HepG2 (cell line): Measurements from ENCODE around the gene GIMAP4. TPM values are rescaled to one million over a fixed set of nuclear protein-coding genes. Genes with fewer than 3 reads are reported as not detected.

Source experiments
- ATAC-seq: fragments of 200-7000 bp; cut with Tn5 transposase; 3 replicates; pipeline ENCODE4 v1.9.1; 2020; ENCODE audit warnings: mild to moderate bottlenecking, moderate library complexity
- BruUV-seq: library from RNA; stranded (reverse); fragments of 400-500 nt; replicated peaks from 2 replicates; lab custom pipeline; 2021; lab: Mats Ljungman, UMichigan
- CTCF ChIA-PET: fragments of 300-600 bp; formaldehyde crosslinking; extraction: SDS; loops from one replicate; lab custom pipeline; 2021; ENCODE audit warnings: low total read pairs, inconsistent platforms, low intra/inter-chr PET ratio; lab: Yijun Ruan, JAX
- POLR2A ChIA-PET: fragments of 350-600 bp; sonication (Branson Sonifier 250); formaldehyde crosslinking; loops from one replicate; lab custom pipeline; 2020; ENCODE audit warnings: antibody characterized with exemption, inconsistent platforms; lab: Yijun Ruan, JAX
- DNase-seq: peaks from one replicate; pipeline ENCODE4 v3.0.0-alpha.2; 2015; ENCODE audit warnings: low spot score
- FAIRE-seq: peaks from 3 replicates; lab custom pipeline; 2011; peaks lifted over from hg19 to GRCh38; lab: Jason Lieb, UNC
- H2AFZ ChIP-seq: one replicate; pipeline ENCODE4 v1.6.1; 2011; ENCODE audit warnings: low read length, inconsistent platforms
- H3K27ac ChIP-seq: fragments of 300-600 bp; 3 replicates; pipeline ENCODE4 v1.8.0; 2011; ENCODE audit warnings: mixed run types, mild to moderate bottlenecking, mixed read lengths, low read length, inconsistent platforms; ENCODE audit not compliant: insufficient read depth; ENCODE audit errors: extremely low read length
- H3K27me3 ChIP-seq, 2 experiments: fragments of 200-600 bp in 1 of 2; 2 replicates in 1 of 2; 3 replicates in 1 of 2; pipeline versions ENCODE4 v1.6.0 to v1.8.0; 2011; ENCODE audit warnings: low read length in 2 of 2, mild to moderate bottlenecking in 2 of 2, moderate library complexity in 2 of 2, inconsistent platforms in 1 of 2; ENCODE audit not compliant: insufficient read depth in 2 of 2, control insufficient read depth in 1 of 2
- H3K36me3 ChIP-seq, 2 experiments: fragments of 200-600 bp in 1 of 2; replicated peaks in 1 of 2; 2 replicates in 1 of 2; 3 replicates in 1 of 2; pipeline versions ENCODE4 v1.5.1 to v1.8.0; 2011; ENCODE audit warnings: low read length in 2 of 2, inconsistent platforms in 1 of 2; ENCODE audit not compliant: insufficient read depth in 2 of 2, control insufficient read depth in 1 of 2
- H3K4me1 ChIP-seq: 2 replicates; pipeline ENCODE4 v1.5.1; 2012; ENCODE audit warnings: low read length, inconsistent platforms; ENCODE audit not compliant: insufficient read depth
- H3K4me2 ChIP-seq: 2 replicates; pipeline ENCODE4 v1.6.0; 2011; ENCODE audit warnings: low read depth, low read length, inconsistent platforms
- H3K4me3 ChIP-seq, 3 experiments: fragments of 200-600 bp in 1 of 3; sonication (generic), shearing (Covaris generic) in 1 of 3; replicated peaks in 1 of 3; 2 replicates each; pipeline ENCODE4 v1.5.1; 2011 to 2016; ENCODE audit warnings: low read length in 3 of 3, inconsistent platforms in 2 of 3, low read depth in 2 of 3, mild to moderate bottlenecking in 2 of 3, control low read depth in 1 of 3, mixed read lengths in 1 of 3; ENCODE audit not compliant: insufficient read depth in 1 of 3
- H3K79me2 ChIP-seq: one replicate; pipeline ENCODE4 v1.6.1; 2011; ENCODE audit warnings: low read length, inconsistent platforms; ENCODE audit not compliant: insufficient read depth
- H3K9ac ChIP-seq: 2 replicates; pipeline ENCODE4 v1.6.0; 2011; ENCODE audit warnings: mild to moderate bottlenecking, low read depth, low read length, inconsistent platforms; ENCODE audit not compliant: insufficient read depth
- H3K9me3 ChIP-seq: 2 replicates; pipeline ENCODE4 v1.5.1; 2012; ENCODE audit warnings: mild to moderate bottlenecking, low read length
- H4K20me1 ChIP-seq: 2 replicates; pipeline ENCODE4 v1.6.0; 2011; ENCODE audit warnings: inconsistent platforms, mild to moderate bottlenecking, low read length, moderate library complexity; ENCODE audit not compliant: insufficient read depth
- DNMT1 ChIP-seq: sonication (generic); formaldehyde crosslinking; IDR thresholded peaks from 2 replicates; pipeline ENCODE4 v1.5.1; 2020; ENCODE audit warnings: mild to moderate bottlenecking, missing genetic modification reagents
- GZF1 ChIP-seq: sonication (generic); formaldehyde crosslinking; IDR thresholded peaks from 2 replicates; pipeline ENCODE4 v1.5.1; 2020; ENCODE audit warnings: mild to moderate bottlenecking, missing genetic modification reagents
- KMT2B ChIP-seq: IDR thresholded peaks from 2 replicates; pipeline ENCODE4 v1.6.1; 2016; ENCODE audit warnings: missing genetic modification reagents, missing compliant biosample characterization
- RELA ChIP-seq: sonication (generic); formaldehyde crosslinking; IDR thresholded peaks from 2 replicates; pipeline ENCODE4 v1.4.0; 2020; ENCODE audit warnings: missing genetic modification reagents
- SRSF4 ChIP-seq: fragments of 200-400 bp; formaldehyde crosslinking; IDR thresholded peaks from one replicate; pipeline ENCODE4 v1.6.1; 2018; ENCODE audit warnings: mild to moderate bottlenecking, low read depth, low read length, moderate library complexity; ENCODE audit not compliant: poor library complexity, severe bottlenecking
- TBL1XR1 ChIP-seq: fragments of 150-350 bp; IDR thresholded peaks from 2 replicates; pipeline ENCODE4 v1.6.1; 2014; ENCODE audit warnings: borderline replicate concordance, low read length; ENCODE audit not compliant: partially characterized antibody
- TRIM24 ChIP-seq: sonication (generic); formaldehyde crosslinking; IDR thresholded peaks from 2 replicates; pipeline ENCODE4 v1.8.0; 2022; ENCODE audit warnings: mild to moderate bottlenecking, missing genetic modification reagents
- ZNF121 ChIP-seq: sonication (generic); formaldehyde crosslinking; IDR thresholded peaks from 2 replicates; pipeline ENCODE4 v1.5.0; 2020; ENCODE audit warnings: mild to moderate bottlenecking, missing genetic modification reagents
- ZNF281 ChIP-seq: sonication (generic); formaldehyde crosslinking; IDR thresholded peaks from 2 replicates; pipeline ENCODE4 v1.4.0; 2020; ENCODE audit warnings: missing genetic modification reagents, borderline replicate concordance
- ZNF431 ChIP-seq: sonication (generic); formaldehyde crosslinking; IDR thresholded peaks from 2 replicates; pipeline ENCODE4 v1.9.0; 2022; ENCODE audit warnings: missing genetic modification reagents, low read depth, mild to moderate bottlenecking, borderline replicate concordance
- ZNF510 ChIP-seq: sonication (generic); formaldehyde crosslinking; IDR thresholded peaks from 2 replicates; pipeline ENCODE4 v1.4.0; 2020; ENCODE audit warnings: low read depth, mild to moderate bottlenecking, missing genetic modification reagents
- ZNF563 ChIP-seq: sonication (generic); formaldehyde crosslinking; IDR thresholded peaks from 2 replicates; pipeline ENCODE4 v1.8.0; 2022; ENCODE audit warnings: mild to moderate bottlenecking, moderate library complexity, missing genetic modification reagents
- ZNF660 ChIP-seq: sonication (generic); formaldehyde crosslinking; IDR thresholded peaks from 2 replicates; pipeline ENCODE4 v1.5.1; 2020; ENCODE audit warnings: mild to moderate bottlenecking, low read depth, missing genetic modification reagents, borderline replicate concordance
- ZNF724P ChIP-seq: sonication (generic); formaldehyde crosslinking; IDR thresholded peaks from 2 replicates; pipeline ENCODE4 v1.8.0; 2022; ENCODE audit warnings: missing genetic modification reagents, borderline replicate concordance
- WGBS: methylation state at CpG from one replicate; pipeline ENCODE4 v1.1.6; 2017; ENCODE audit warnings: low lambda C conversion rate; 5-methylcytosine and 5-hydroxymethylcytosine counted together
- in situ Hi-C: cut with HindIII; loops from 2 replicates; pipeline ENCODE4 v1.10.0; 2017; ENCODE audit warnings: low pct_unique_long_range_greater_than_20kb; ENCODE audit not compliant: extremely low pct_ligation_motif_present
- intact Hi-C: fragments of 100-400 bp; cut with micrococcal nuclease; formaldehyde crosslinking; loops from one replicate; pipeline ENCODE4 v1.10.0; 2022; ENCODE audit not compliant: unreplicated experiment
- polyA plus RNA-seq, 8 experiments: library from polyadenylated mRNA; depleted of rRNA in 3 of 8; stranded (reverse) in 7 of 8; unstranded in 1 of 8; fragments of >200 nt; fragmentation: Illumina TruSeq in 4 of 8; extraction: Trizol in 4 of 8; gene quantifications; 2 replicates each; pipeline versions ENCODE4 v1.2.1 to v1.2.3, GENCODE V29; 2011 to 2016; ENCODE audit warnings: low read depth in 4 of 8, missing spikeins in 1 of 8, mixed read lengths in 1 of 8; ENCODE audit not compliant: insufficient read depth in 1 of 8
- total RNA-seq, 5 experiments: library from RNA; depleted of rRNA; stranded (reverse); fragments of >200 nt; fragmentation: Illumina TruSeq; extraction: Trizol; gene quantifications; 2 replicates each; pipeline ENCODE4 v1.2.3, GENCODE V29; 2016; ENCODE audit warnings: low read depth in 1 of 5
- TF ChIP-seq, protein P1 (sequence below): sonication (generic); formaldehyde crosslinking; IDR thresholded peaks from 2 replicates; pipeline ENCODE4 v1.9.0; 2021; ENCODE audit warnings: mild to moderate bottlenecking, missing genetic modification reagents
- TF ChIP-seq, protein P2 (sequence below): sonication (generic); formaldehyde crosslinking; IDR thresholded peaks from 2 replicates; pipeline ENCODE4 v1.8.0; 2022; ENCODE audit warnings: missing genetic modification reagents, low read depth, mild to moderate bottlenecking, borderline replicate concordance

Gene GIMAP4
- total and polyA plus RNA-seq, 2 of the 13 experiments (the other 11 are each of a cell fraction or from before 2014, with no cell fraction given), result not detected

- Histone ChIP-seq H3K36me3 (no peaks in the 10 kb centered on the region), H3K4me2 (no peak overlapping the region), H3K27ac (no peak overlapping the region), H2AFZ (no peak overlapping the region), H3K4me3 (no peak overlapping the region), H3K9ac (no peak overlapping the region), H3K4me1 (no peaks in the 10 kb centered on the region), H4K20me1 (no peaks in the 10 kb centered on the region), H3K27me3 (no peaks in the 10 kb centered on the region), H3K9me3 (peaks cover 8% of the 10 kb centered on the region; the same call in 1 of the 2 replicates), H3K79me2 (no peaks in the 10 kb centered on the region)
- ATAC-seq, result no peak
- in situ Hi-C loops, result no loop called here
- FAIRE-seq, result no peak
- WGBS, result 13% methylated on average over 7 of the region's 7 CpGs
- intact Hi-C loops, result no loop called here
- no peak for DNase-seq
- ChIA-PET CTCF (no interaction called here), POLR2A (no interaction called here)
- no TSS peak for BruUV-seq
- no peak for TF ChIP-seq TRIM24 (CRISPR knock-in tag)
- no peak for TF ChIP-seq KMT2B
- no peak for TF ChIP-seq ZNF121 (CRISPR knock-in tag)
- TF ChIP-seq GZF1 (CRISPR knock-in tag), result no peak
- TF ChIP-seq SRSF4, result no peak
- TF ChIP-seq, protein P1, sequence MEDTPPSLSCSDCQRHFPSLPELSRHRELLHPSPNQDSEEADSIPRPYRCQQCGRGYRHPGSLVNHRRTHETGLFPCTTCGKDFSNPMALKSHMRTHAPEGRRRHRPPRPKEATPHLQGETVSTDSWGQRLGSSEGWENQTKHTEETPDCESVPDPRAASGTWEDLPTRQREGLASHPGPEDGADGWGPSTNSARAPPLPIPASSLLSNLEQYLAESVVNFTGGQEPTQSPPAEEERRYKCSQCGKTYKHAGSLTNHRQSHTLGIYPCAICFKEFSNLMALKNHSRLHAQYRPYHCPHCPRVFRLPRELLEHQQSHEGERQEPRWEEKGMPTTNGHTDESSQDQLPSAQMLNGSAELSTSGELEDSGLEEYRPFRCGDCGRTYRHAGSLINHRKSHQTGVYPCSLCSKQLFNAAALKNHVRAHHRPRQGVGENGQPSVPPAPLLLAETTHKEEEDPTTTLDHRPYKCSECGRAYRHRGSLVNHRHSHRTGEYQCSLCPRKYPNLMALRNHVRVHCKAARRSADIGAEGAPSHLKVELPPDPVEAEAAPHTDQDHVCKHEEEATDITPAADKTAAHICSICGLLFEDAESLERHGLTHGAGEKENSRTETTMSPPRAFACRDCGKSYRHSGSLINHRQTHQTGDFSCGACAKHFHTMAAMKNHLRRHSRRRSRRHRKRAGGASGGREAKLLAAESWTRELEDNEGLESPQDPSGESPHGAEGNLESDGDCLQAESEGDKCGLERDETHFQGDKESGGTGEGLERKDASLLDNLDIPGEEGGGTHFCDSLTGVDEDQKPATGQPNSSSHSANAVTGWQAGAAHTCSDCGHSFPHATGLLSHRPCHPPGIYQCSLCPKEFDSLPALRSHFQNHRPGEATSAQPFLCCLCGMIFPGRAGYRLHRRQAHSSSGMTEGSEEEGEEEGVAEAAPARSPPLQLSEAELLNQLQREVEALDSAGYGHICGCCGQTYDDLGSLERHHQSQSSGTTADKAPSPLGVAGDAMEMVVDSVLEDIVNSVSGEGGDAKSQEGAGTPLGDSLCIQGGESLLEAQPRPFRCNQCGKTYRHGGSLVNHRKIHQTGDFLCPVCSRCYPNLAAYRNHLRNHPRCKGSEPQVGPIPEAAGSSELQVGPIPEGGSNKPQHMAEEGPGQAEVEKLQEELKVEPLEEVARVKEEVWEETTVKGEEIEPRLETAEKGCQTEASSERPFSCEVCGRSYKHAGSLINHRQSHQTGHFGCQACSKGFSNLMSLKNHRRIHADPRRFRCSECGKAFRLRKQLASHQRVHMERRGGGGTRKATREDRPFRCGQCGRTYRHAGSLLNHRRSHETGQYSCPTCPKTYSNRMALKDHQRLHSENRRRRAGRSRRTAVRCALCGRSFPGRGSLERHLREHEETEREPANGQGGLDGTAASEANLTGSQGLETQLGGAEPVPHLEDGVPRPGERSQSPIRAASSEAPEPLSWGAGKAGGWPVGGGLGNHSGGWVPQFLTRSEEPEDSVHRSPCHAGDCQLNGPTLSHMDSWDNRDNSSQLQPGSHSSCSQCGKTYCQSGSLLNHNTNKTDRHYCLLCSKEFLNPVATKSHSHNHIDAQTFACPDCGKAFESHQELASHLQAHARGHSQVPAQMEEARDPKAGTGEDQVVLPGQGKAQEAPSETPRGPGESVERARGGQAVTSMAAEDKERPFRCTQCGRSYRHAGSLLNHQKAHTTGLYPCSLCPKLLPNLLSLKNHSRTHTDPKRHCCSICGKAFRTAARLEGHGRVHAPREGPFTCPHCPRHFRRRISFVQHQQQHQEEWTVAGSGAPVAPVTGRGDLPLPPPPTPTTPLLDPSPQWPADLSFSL (CRISPR knock-in tag), result no peak
- TF ChIP-seq ZNF660 (CRISPR knock-in tag), result no peak
- TF ChIP-seq ZNF563, result no peak
- no peak for TF ChIP-seq ZNF431 (CRISPR knock-in tag)
- no peak for TF ChIP-seq RELA (CRISPR knock-in tag)
- TF ChIP-seq DNMT1 (CRISPR knock-in tag), result no peak
- TF ChIP-seq ZNF510 (CRISPR knock-in tag), result no peak
- TF ChIP-seq, protein P2, sequence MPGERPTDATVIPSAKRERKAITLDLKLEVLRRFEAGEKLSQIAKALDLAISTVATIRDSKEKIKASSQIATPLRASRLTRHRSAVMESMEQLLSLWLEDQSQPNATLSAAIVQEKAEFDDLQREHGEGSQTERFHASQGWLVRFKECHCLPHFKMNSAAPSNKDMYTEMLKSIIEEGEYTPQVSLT (CRISPR knock-in tag), result no peak
- no peak for TF ChIP-seq ZNF281 (CRISPR knock-in tag)
- TF ChIP-seq TBL1XR1, result no peak
- no peak for TF ChIP-seq ZNF724P
Measured at GRCh38 chr7:150585199-150585598, 18.0 kb downstream of the GIMAP4 start.
